GM03348 (cell line): Measurements from ENCODE around the gene ZBTB49.
"Not testable (repeated sequence)": the region's sequence is repeated elsewhere in the genome, so short reads cannot be mapped to it uniquely, and the experiment has no call there.

Experiments
- DNase-seq: peaks from one replicate; pipeline ENCODE4 v3.0.0; 2012; ENCODE audit warnings: low spot score

Gene ZBTB49, protein sequence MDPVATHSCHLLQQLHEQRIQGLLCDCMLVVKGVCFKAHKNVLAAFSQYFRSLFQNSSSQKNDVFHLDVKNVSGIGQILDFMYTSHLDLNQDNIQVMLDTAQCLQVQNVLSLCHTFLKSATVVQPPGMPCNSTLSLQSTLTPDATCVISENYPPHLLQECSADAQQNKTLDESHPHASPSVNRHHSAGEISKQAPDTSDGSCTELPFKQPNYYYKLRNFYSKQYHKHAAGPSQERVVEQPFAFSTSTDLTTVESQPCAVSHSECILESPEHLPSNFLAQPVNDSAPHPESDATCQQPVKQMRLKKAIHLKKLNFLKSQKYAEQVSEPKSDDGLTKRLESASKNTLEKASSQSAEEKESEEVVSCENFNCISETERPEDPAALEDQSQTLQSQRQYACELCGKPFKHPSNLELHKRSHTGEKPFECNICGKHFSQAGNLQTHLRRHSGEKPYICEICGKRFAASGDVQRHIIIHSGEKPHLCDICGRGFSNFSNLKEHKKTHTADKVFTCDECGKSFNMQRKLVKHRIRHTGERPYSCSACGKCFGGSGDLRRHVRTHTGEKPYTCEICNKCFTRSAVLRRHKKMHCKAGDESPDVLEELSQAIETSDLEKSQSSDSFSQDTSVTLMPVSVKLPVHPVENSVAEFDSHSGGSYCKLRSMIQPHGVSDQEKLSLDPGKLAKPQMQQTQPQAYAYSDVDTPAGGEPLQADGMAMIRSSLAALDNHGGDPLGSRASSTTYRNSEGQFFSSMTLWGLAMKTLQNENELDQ

DNA sequence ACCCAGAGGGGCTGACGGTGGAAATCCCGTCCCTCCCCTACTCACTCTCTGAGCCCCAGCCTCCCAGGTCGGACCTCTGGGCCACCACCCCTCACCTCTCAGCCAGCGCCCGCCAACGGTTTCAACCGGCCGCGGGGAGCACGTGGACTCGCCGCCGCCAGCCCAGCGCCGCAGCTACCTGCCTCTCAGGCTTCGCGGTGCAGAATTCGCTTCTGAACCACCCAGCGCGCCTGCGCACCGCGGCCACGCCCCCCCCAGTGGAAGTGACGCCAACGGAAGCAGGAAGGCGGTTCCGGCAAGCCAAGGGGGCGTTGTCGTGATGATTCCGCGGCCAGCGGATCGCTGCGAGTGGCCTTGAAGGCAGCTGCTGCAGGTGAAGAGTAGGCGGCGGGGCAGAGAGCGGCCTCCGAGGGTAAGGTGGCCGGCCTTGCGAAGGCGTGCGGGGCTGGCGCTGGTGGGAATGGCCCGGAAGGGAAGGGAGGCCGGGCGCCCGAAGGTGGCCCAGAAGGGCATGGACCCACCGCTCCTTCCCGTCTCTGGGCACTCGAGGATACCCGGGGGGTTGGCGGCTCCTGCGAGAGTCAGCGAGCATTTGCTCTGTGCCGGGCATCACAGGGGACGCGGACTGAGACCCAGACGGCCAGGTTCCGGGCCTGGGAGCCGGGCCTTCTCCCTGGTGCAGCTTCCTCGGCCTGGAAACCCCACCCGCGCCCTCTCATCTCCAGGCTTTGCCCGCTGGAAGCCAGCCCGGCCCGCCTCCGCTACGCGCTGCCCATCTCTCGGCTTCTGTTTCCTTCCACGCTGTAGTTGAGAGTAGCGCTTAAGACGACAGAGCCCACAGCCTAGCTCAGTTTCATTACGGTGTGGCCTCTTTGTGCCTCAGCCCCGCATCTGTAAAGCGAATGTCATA lies at the start of gene ZBTB49, which contains the start of gene LYAR:
TSS of gene ZBTB49 (plus strand) at position 311 of the 910 bp plus-strand sequence. CDS start 9,695 bp downstream, outside the sequence.
TSS of gene LYAR (minus strand) at position 214 of the 910 bp plus-strand sequence. CDS start 6,412 bp downstream, outside the sequence.
- peak; percentile 98 for DNase-seq

GRCh38 chr4:4245172-4245571 lies 44.9 kb upstream of the ZBTB49 start:
- DNase-seq: no peak

GRCh38 chr4:4247696-4248028 lies 42.4 kb upstream of the ZBTB49 start:
- no peak for DNase-seq

DNA sequence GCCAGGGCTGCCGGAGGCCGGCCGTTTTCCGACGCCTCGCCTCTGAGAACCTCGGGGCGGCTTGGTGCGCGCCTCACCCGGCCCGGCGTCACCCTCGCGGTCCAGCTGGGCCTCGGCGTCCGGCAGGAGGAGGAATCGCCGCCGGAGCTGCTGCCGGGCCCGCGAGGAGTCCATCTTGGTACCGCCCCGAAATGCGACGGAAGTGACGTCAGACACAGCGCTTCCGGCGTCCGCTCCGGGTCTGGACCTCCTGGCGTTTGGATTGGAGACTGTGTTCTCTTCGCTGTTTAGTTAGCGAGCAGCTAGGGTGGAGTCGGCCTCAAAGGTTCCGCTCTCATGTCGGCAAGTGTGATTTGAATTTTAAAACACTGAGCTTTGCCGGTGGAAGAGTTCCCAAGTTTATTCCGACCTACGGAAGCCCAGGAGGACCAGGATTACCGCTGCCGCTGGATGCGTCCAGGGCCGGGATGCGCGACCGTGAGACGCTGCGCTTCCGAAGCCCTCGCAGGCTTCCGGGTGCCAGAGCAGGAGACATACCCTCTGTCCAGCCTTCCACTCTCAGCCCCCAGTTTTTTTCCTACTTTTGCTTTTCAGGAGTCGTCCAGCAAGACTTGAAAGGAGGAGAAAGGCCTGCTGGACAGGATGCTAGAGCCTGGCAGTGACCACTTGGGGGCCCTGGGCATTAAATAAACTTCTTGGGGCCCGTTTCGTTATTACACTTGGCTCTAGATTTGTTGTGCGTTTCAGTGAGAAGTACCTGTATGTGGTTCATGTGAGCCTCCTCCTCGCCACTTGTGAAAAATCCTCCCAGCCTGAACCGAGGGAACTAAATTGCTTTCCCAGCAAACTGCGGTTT lies 41.8 kb upstream of the ZBTB49 start, which contains the start of gene TMEM128:
TSS of gene TMEM128 (minus strand) at position 195 of the 856 bp plus-strand sequence. CDS start at position 174, 21 bp downstream.
- DNase-seq: peak; percentile 97

DNA sequence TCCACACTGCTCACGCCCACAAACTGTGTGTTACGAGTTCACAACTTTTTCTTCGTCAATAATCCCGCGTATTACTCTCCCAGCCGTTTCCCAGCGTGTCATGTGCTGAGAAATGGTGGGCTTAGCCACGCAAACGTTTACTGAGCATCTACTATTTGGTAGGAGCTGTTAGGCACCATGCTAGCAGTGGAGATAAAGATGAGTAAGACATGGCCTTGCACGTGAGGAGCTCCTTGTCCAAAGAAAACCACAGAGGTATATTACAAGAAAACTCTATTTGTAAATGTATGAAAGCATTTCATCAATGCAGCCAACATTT lies 41.2 kb upstream of the ZBTB49 start:
- no peak for DNase-seq

GRCh38 chr4:4249342-4249741 lies 40.7 kb upstream of the ZBTB49 start:
- not testable (repeated sequence) for DNase-seq

DNA sequence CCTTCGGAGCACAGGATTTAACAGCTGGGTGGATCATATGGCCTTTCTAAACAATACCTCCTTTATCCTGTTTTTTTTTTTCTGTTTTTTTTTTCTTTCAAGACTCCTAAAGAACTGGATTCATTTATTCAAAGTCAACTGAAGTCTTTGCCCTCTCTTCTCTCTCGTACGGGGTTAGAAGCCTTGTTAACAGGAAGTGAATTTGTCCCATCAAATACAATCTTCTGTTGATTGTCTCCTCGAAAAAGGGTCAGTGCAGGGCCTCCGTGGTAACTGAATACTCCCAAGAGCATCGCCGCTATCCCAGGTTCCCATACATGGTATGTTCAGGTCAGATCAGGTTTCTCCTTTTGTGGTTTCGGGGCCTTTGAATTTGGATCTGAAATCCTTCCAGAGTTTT lies 40.2 kb upstream of the ZBTB49 start:
- no peak for DNase-seq

DNA sequence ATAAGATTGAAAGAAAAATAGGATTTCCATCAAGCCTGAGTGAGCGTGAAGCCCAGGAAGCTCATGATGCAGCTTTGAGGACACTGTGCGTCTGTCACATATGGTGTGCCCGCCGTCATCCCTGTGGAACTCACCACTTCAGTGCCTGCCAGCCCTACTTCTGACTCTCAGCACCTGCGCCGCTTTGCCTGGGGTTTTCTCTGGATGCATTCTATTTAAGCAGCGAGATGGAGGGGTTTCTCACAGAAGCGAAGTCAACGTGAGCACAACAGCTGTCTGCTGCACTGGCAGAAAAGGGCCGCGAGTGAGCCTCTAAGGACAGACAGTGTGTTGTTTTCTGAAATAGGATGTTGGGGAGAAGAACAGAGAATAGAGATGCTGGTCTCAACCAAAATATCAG lies 35.9 kb upstream of the ZBTB49 start:
- DNase-seq: no peak

DNA sequence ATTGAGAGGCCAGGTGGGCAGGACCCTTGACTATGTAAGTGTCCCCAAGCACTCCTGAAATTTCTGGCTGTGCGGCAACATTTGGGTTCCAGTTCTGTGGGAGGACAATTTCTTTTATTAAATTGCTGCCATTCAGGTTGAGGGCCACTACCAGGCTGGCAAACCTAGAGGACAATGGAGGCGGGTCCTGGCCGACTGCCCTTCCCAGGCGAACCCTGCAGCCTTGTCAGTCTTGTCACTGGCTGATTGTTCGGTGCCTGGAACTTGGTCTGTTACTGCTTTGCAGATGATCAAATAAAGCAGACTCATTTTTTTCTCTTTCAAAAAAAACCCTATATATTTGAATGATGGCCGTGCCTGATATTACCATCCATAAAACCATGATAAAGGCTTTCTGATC lies 35.4 kb upstream of the ZBTB49 start:
- no peak for DNase-seq

DNA sequence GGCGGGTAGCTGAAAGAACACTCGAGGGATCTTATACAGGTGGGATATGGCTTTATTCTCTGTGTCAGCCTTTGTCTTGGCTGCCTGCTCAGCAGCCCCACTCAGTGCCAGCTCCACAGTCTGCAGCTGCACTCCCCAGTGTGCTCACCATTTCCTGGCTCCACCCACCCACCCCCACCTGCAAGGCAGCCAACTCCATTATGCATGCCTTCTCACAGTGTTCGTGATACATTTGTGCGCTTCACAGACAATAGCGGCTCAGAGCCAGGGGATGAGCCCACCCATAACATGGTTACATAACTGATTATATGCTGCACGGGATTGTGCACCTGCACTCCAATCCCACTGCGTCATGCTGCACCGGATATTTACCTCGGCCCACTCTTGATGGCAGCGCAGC lies 33.3 kb upstream of the ZBTB49 start:
- no peak for DNase-seq

GRCh38 chr4:4257705-4258104 lies 32.3 kb upstream of the ZBTB49 start:
- not testable (repeated sequence) for DNase-seq

DNA sequence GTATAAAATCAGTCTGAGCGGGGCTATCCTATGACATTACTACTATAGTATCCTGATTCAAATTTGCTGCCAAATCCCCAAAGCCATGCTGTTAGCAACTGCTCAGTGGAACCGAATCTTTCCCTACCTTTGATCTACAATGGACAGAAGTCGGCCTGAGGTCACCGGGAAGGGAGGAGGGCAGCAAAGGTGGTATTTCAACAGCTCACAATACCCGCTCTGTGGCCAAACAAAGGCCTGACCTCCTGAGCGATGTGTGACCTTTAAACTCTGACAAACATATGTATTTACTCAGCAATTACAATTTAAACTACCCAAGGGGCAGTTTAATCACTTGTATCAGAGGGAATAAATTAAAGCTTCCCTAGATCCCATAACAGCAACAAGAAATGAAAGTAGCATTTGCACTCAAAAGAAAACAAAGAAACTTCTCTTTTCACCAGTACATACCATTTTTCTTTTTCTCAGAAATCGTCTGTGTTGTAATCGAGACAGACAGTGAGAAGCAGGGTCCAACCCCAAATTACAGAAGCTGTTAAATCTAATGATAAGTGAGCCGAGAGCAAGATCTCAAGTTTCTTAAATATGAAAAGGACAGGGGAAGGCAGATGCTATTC lies 30.5 kb upstream of the ZBTB49 start:
- no peak for DNase-seq

DNA sequence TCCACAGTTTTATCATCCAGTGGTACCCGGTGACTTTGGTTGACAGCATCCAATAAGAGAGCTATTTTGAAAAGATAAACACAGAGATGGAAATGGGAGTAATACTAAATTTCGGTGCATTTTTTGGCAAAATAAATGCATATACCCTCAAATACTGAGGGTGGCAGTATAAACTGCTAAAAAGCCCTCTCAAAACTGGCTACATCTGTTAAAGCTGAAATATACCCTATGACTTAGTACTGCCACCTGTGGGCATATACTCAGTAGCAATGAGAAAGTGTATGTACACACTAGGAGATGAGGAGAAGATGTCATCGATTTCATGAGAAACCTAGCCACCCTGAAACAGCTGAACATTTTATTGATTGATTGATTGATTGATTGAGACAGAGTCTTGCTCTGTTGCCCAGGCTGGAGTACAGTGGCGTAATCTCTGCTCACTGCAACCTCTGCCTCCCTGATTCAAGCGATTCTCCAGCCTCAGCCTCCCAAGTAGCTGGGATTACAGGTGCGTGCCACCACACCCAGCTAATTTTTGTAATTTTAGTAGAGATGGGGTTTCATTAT lies 29.8 kb upstream of the ZBTB49 start:
- peak; percentile 68 for DNase-seq

DNA sequence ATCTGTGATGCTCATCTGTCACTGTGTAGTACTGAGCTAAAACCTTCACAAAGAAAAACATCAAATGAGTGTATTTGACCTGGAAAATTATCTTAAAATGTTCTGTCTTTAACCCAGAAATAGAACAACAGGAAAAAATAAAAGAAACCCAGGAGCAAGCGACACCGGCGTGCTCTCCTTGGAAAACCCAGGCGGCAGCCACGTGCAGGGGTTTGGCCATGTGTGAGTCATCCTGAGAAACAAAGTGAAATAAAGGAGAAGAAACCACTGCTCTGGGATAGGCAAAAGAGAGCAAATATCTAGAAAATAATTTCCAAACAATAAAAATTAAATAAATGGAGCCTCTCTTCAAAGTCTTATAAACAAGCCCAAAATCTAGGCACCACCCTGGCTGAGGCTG lies 22.1 kb upstream of the ZBTB49 start:
- no peak for DNase-seq

DNA sequence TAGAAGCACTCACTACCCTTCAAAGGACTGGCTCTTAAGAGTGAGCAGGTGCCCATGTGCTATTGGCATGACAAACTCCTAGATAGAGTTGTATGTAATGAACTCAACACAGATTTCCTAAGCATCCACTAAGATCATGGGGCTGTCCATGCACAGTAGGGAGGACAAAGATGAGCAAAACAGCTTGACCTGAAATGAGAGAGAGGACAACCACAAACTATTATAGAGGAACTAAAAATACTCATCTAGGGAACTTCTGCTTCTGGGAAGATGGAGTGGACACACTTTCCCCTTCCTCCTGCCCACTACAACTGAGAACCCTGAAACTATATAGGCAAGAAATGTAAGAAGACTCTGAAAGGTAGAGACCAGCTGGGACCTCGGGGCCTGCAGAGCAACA lies 21.3 kb upstream of the ZBTB49 start:
- DNase-seq: no peak

DNA sequence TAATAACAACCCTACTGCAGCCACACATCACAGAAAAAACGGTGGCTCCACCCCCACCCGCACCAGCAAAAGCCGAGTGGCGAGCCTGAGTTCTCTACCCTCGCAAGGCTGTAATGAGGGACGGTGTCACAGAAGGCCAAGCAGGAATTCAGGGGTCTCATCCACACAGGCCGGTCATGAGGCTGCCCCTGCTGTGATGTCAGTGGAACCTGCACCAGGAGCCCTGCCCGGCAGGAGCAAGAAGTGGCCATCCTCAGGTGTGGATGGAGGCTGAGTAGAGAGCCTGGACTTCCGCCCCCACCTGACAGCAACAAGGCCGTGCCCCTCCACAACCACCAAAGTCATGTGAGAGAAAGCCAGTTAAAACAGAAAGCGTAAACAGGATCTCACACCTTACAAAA lies 20.7 kb upstream of the ZBTB49 start:
- no peak for DNase-seq

DNA sequence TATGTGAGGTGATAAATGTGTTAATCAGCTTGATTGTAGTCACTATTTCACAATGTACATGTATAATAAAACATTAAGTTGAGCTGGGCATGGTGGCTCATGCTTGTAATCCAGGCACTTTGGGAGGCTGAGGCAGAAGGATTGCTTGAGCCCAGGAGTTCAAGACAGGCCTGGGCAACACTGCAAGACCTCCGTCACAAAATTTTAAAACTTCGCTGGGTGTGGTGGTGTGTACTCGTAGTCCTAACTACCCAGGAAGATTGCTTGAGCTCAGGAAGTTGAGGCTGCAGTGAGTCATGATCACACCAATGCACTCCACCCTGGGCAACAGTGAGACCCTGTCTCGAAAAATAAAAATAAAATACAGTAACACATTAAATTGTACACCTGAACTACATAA lies 20.2 kb upstream of the ZBTB49 start:
- no peak for DNase-seq

DNA sequence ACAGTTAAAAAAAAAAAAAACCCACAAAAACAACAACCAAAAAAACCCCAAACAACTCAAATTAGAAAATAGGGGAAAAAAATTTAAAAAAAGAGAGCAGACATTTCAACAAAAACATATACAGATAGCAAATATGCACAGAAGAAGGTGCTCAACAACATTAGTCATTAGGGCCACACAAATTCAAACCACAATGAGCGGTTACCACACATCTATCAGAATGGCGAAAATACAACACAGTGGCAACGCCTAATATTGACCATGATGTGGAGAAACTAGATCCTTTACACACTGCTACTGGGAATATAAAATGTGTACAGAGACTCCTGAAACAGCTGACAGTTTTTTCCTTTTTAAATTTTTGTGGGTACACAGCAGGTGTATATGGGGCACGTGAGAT lies 19.5 kb upstream of the ZBTB49 start:
- DNase-seq: no peak

GRCh38 chr4:4271912-4272311 lies 18.1 kb upstream of the ZBTB49 start:
- no peak for DNase-seq

DNA sequence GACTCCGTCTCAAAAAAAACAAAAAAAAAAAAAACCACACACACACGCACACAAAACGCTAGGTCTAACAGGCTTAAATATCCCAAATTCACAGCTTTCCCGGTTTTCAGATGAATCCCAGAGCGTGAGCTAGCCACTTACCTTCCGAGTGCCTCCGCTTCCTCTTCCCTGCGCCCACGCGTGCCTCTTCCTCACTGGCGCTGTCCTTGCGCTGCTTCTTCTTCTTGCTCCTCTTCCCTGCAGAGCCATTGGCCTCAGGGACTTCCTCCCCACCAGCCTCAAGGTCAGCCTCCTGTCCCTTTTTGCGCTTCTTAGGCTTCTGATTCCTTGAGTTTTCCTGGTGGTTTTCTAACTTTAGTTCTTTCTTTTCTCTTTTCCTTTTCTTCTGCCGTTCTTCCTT lies 15.8 kb upstream of the ZBTB49 start:
- DNase-seq: no peak

GRCh38 chr4:4277531-4277930 lies 12.5 kb upstream of the ZBTB49 start:
- no peak for DNase-seq
